ENCODE results near the gene MICALL1.

The MICALL1 gene

GRCh38 chr22:37983860-37984791 is 78.0 kb downstream of the MICALL1 start, which contains the start of gene SOX10:
SOX10 (minus strand) TSS chr22:37984555; CDS start chr22:37983784, 771 bp downstream.
- DNase-seq (ENCODE audit: low spot score) = no peak

GRCh38 chr22:37985050-37985585 is 79.0 kb downstream of the MICALL1 start:
- DNase-seq (ENCODE audit: low spot score) = no peak

GRCh38 chr22:37985751-37986281 is 79.7 kb downstream of the MICALL1 start:
- DNase-seq (ENCODE audit: low spot score) = no peak

GRCh38 chr22:37986371-37986770 is 80.3 kb downstream of the MICALL1 start:
- DNase-seq (ENCODE audit: low spot score) = no peak

- no peak for DNase-seq (ENCODE audit: low spot score)
These were observed 83.3 kb downstream of the MICALL1 start for GRCh38 chr22:37989146-37990045.

GRCh38 chr22:37990301-37990700 is 84.2 kb downstream of the MICALL1 start:
- no peak for DNase-seq (ENCODE audit: low spot score)

- DNase-seq (ENCODE audit: low spot score) = no peak
These were observed 84.8 kb downstream of the MICALL1 start for GRCh38 chr22:37990862-37991261.

GRCh38 chr22:37991731-37992442 is 85.8 kb downstream of the MICALL1 start:
- DNase-seq (ENCODE audit: low spot score) = no peak
